DOHH2 (cell line): ENCODE data around the gene PRPS1.

ENCODE experiments used
- H3F3A ChIP-seq: fragments of 200-600 bp; sonication (generic), shearing (Covaris generic); 2 replicates; pipeline ENCODE4 v1.6.0; 2016; ENCODE audit warnings: antibody characterized with exemption, mild to moderate bottlenecking; ENCODE audit not compliant: control insufficient read depth, insufficient read depth
- H3K27ac ChIP-seq: fragments of 200-600 bp; sonication (generic); 2 replicates; pipeline ENCODE4 v1.5.1; 2014; ENCODE audit warnings: low read depth, mild to moderate bottlenecking, low read length, moderate library complexity
- H3K27me3 ChIP-seq: fragments of 200-600 bp; sonication (generic); 2 replicates; pipeline ENCODE4 v1.6.1; 2014; ENCODE audit warnings: mild to moderate bottlenecking, low read length, mixed read lengths; ENCODE audit not compliant: control insufficient read depth
- H3K36me3 ChIP-seq: fragments of 200-600 bp; sonication (generic); 2 replicates; pipeline ENCODE4 v1.6.1; 2014; ENCODE audit warnings: mild to moderate bottlenecking, low read length, moderate library complexity, mixed read lengths; ENCODE audit not compliant: control insufficient read depth
- H3K4me1 ChIP-seq: fragments of 200-600 bp; sonication (generic); 2 replicates; pipeline ENCODE4 v1.6.1; 2014; ENCODE audit warnings: mild to moderate bottlenecking, low read length, mixed read lengths; ENCODE audit not compliant: control insufficient read depth
- H3K4me2 ChIP-seq: fragments of 200-600 bp; sonication (generic); 2 replicates; pipeline ENCODE4 v1.6.0; 2014; ENCODE audit warnings: mild to moderate bottlenecking, low read length, moderate library complexity
- H3K4me3 ChIP-seq: fragments of 200-600 bp; sonication (generic); 2 replicates; pipeline ENCODE4 v1.5.1; 2014; ENCODE audit warnings: mild to moderate bottlenecking, low read length, mixed read lengths
- H3K79me2 ChIP-seq: fragments of 200-600 bp; sonication (generic); 2 replicates; pipeline ENCODE4 v1.6.1; 2014; ENCODE audit warnings: mild to moderate bottlenecking, low read length, mixed read lengths; ENCODE audit not compliant: control insufficient read depth
- H3K9me2 ChIP-seq: fragments of 200-600 bp; sonication (generic); replicated peaks from 2 replicates; pipeline ENCODE4 v1.6.1; 2014; ENCODE audit warnings: mild to moderate bottlenecking, low read length, mixed read lengths; ENCODE audit not compliant: control insufficient read depth
- H3K9me3 ChIP-seq: fragments of 200-600 bp; sonication (generic); 2 replicates; pipeline ENCODE4 v1.6.1; 2014; ENCODE audit warnings: antibody characterized with exemption, low read length, mixed read lengths; ENCODE audit not compliant: control insufficient read depth, insufficient read depth
- H4K20me1 ChIP-seq: fragments of 200-600 bp; sonication (generic); 2 replicates; pipeline ENCODE4 v1.6.0; 2014; ENCODE audit warnings: low read depth, mild to moderate bottlenecking, antibody characterized with exemption, low read length, moderate library complexity; ENCODE audit not compliant: control insufficient read depth, insufficient read depth
- EZH2phosphoT487 ChIP-seq: fragments of 200-600 bp; sonication (generic); IDR thresholded peaks from 2 replicates; pipeline ENCODE4 v1.6.1; 2017; ENCODE audit warnings: borderline replicate concordance, mild to moderate bottlenecking, antibody characterized with exemption, low read length, moderate library complexity, mixed read lengths
- TF ChIP-seq, protein P1 (sequence below): fragments of 200-600 bp; sonication (generic); IDR thresholded peaks from one replicate; pipeline ENCODE4 v1.5.1; 2014; ENCODE audit warnings: antibody characterized with exemption, mild to moderate bottlenecking, low read depth, low read length; ENCODE audit not compliant: poor library complexity, severe bottlenecking

Gene PRPS1

DNA sequence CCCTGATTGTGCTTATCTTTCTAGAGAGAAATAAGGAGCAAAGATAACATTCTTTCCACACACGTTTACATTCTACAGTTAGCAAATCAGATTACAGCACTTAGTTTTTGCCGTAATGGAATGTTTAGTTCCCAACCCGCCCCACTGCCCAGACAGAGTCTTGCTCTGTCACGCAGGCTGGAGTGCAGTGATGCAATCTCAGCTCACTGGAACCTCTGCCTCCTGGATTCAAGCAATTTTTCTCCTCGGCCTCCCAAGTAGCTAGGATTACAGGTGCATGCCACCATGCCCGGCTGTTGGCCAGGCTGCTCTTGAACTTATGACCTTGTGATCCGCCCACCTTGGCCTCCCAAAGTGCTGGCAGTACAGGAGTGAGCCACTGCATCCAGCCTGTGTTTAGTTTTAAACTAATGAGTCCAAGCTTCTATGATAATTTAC, 8.4 kb upstream of the PRPS1 start:
- no peaks in the 10 kb centered on the region for H3K9me3 ChIP-seq
- H3K4me1 ChIP-seq = no peaks in the 10 kb centered on the region
- H3F3A ChIP-seq = no peaks in the 10 kb centered on the region
- H3K4me2 ChIP-seq = no peak overlapping the region
- H3K4me3 ChIP-seq = no peak overlapping the region
- TF ChIP-seq, protein P1, sequence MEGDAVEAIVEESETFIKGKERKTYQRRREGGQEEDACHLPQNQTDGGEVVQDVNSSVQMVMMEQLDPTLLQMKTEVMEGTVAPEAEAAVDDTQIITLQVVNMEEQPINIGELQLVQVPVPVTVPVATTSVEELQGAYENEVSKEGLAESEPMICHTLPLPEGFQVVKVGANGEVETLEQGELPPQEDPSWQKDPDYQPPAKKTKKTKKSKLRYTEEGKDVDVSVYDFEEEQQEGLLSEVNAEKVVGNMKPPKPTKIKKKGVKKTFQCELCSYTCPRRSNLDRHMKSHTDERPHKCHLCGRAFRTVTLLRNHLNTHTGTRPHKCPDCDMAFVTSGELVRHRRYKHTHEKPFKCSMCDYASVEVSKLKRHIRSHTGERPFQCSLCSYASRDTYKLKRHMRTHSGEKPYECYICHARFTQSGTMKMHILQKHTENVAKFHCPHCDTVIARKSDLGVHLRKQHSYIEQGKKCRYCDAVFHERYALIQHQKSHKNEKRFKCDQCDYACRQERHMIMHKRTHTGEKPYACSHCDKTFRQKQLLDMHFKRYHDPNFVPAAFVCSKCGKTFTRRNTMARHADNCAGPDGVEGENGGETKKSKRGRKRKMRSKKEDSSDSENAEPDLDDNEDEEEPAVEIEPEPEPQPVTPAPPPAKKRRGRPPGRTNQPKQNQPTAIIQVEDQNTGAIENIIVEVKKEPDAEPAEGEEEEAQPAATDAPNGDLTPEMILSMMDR = no peak
- no peak for TF ChIP-seq EZH2phosphoT487
- H4K20me1 ChIP-seq = no peaks in the 10 kb centered on the region
- H3K9me2 ChIP-seq = no peaks in the 10 kb centered on the region
- no peaks in the 10 kb centered on the region for H3K27me3 ChIP-seq
- no peaks in the 10 kb centered on the region for H3K79me2 ChIP-seq
- no peaks in the 10 kb centered on the region for H3K36me3 ChIP-seq
- H3K27ac ChIP-seq = no peak overlapping the region

DNA sequence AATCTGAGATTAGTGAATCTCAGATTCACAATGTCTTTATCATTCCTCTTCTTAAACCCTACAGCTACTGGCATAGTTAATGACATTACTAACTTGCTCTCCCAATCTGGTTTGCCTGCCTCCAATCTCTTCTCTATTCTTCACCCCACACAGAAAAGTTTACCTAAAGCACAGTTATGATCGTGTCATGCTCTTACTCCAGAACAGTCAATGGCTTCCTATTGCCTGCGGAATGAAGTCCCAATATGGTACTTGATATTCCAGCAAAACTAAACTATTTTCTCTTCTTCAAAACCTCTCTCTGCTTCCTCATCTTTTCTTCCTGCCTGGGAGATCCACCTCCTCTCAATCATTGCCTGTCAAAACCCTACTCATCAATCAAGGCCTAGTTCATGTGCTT, 3.4 kb upstream of the PRPS1 start:
- Histone ChIP-seq H3K27ac (no peak overlapping the region), H3K27me3 (no peaks in the 10 kb centered on the region), H3K4me2 (no peak overlapping the region), H3K9me2 (no peaks in the 10 kb centered on the region), H3K36me3 (peaks cover 1% of the 10 kb centered on the region), H3K9me3 (no peaks in the 10 kb centered on the region), H3K4me1 (peaks cover 17% of the 10 kb centered on the region), H3K79me2 (peaks cover 16% of the 10 kb centered on the region), H4K20me1 (peaks cover 5% of the 10 kb centered on the region; the same call in 1 of the 2 replicates), H3F3A (no peaks in the 10 kb centered on the region), H3K4me3 (no peak overlapping the region)
- TF ChIP-seq, protein P1 = no peak
- TF ChIP-seq EZH2phosphoT487 = no peak

DNA sequence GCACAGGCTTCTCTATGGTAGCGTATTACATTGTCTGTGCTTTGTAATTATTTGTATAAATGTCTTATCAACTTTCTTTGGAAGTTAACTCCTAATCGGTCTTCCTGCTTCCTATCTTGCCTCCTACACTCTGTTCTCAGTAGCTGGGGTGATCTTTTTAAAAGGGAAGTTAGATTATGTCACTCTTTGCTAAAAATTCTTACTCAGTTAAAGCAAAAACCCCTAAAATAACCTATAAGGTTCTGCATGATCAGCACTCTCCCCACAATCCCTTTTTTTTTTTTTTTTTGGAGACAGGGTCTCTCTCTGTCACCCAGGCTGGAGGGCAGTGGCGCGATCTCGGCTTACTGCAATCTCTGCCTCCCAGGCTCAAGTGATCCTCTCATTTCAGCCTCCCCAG, 2.6 kb upstream of the PRPS1 start:
- no peaks in the 10 kb centered on the region for H3K9me2 ChIP-seq
- TF ChIP-seq, protein P1 = no peak
- TF ChIP-seq EZH2phosphoT487 = no peak
- H3K4me2 ChIP-seq = no peak overlapping the region
- H4K20me1 ChIP-seq = peaks cover 13% of the 10 kb centered on the region; the same call in 1 of the 2 replicates
- no peak overlapping the region for H3K27ac ChIP-seq
- peaks cover 10% of the 10 kb centered on the region for H3K36me3 ChIP-seq
- peaks cover 26% of the 10 kb centered on the region for H3K4me1 ChIP-seq
- H3K79me2 ChIP-seq = peaks cover 24% of the 10 kb centered on the region
- H3K27me3 ChIP-seq = no peaks in the 10 kb centered on the region
- H3K9me3 ChIP-seq = no peaks in the 10 kb centered on the region
- no peak overlapping the region for H3K4me3 ChIP-seq
- no peaks in the 10 kb centered on the region for H3F3A ChIP-seq
